Neutrophil (primary cell): ENCODE measurements around the gene RIPOR2.
A peak's percentile ranks its signal among the peaks of the same experiment; 100 is the strongest.

Source experiments
- H3K27ac ChIP-seq: fragments of 200-600 bp; sonication (generic); 2 replicates; pipeline ENCODE4 v1.5.1; 2016; ENCODE audit warnings: mild to moderate bottlenecking, moderate library complexity
- H3K27me3 ChIP-seq: fragments of 200-600 bp; sonication (generic); 2 replicates; pipeline ENCODE4 v1.6.0; 2016; ENCODE audit warnings: mild to moderate bottlenecking
- H3K36me3 ChIP-seq: fragments of 200-600 bp; sonication (generic); 2 replicates; pipeline ENCODE4 v1.5.1; 2017
- H3K4me1 ChIP-seq, 2 experiments: fragments of 200-600 bp in 1 of 2; sonication (generic) in 1 of 2; 1 replicate in 1 of 2; 2 replicates in 1 of 2; pipeline versions ENCODE4 v1.5.1 to v1.6.1; 2013 to 2016; ENCODE audit warnings: low read depth in 1 of 2, low read length in 1 of 2, mild to moderate bottlenecking in 1 of 2, moderate library complexity in 1 of 2; ENCODE audit not compliant: control insufficient read depth in 1 of 2, insufficient read depth in 1 of 2
- H3K4me3 ChIP-seq, 2 experiments: fragments of 200-600 bp in 1 of 2; sonication (generic) in 1 of 2; 1 replicate in 1 of 2; 2 replicates in 1 of 2; pipeline ENCODE4 v1.5.1; 2013 to 2016; ENCODE audit warnings: low read depth in 1 of 2, low read length in 1 of 2, mild to moderate bottlenecking in 1 of 2, moderate library complexity in 1 of 2
- H3K9me3 ChIP-seq: fragments of 200-600 bp; sonication (generic); 2 replicates; pipeline ENCODE4 v1.5.1; 2016
- CTCF ChIP-seq: fragments of 200-600 bp; sonication (generic); IDR thresholded peaks from 2 replicates; pipeline ENCODE4 v1.5.1; 2016; ENCODE audit warnings: antibody characterized with exemption

The RIPOR2 gene

GRCh38 chr6:24893342-24893850, 42.4 kb downstream of the RIPOR2 start:
- no peak overlapping the region for H3K4me3 ChIP-seq
- H3K27ac ChIP-seq, result peak overlapping the region; percentile 28
- H3K9me3 ChIP-seq, result no peaks in the 10 kb centered on the region
- H3K36me3 ChIP-seq, result peaks cover 82% of the 10 kb centered on the region
- TF ChIP-seq CTCF, result no peak
- H3K27me3 ChIP-seq, result no peaks in the 10 kb centered on the region
- H3K4me1 ChIP-seq, result peaks cover 21 to 29% of the 10 kb centered on the region in 2 experiments

- TF ChIP-seq CTCF, result no peak
- peaks cover 6 to 8% of the 10 kb centered on the region in 2 experiments for H3K4me1 ChIP-seq
- H3K27ac ChIP-seq, result no peak overlapping the region
Observed at GRCh38 chr6:24891004-24891403, 44.8 kb downstream of the RIPOR2 start.

GRCh38 chr6:24890471-24890870, 45.3 kb downstream of the RIPOR2 start:
- peaks cover 6 to 8% of the 10 kb centered on the region in 2 experiments for H3K4me1 ChIP-seq

More at GRCh38 chr6:24891004-24891403, 44.8 kb downstream of the RIPOR2 start:
- no peaks in the 10 kb centered on the region for H3K9me3 ChIP-seq
- H3K27me3 ChIP-seq, result no peaks in the 10 kb centered on the region
- no peak overlapping the region for H3K4me3 ChIP-seq
- peaks cover 72% of the 10 kb centered on the region for H3K36me3 ChIP-seq

DNA sequence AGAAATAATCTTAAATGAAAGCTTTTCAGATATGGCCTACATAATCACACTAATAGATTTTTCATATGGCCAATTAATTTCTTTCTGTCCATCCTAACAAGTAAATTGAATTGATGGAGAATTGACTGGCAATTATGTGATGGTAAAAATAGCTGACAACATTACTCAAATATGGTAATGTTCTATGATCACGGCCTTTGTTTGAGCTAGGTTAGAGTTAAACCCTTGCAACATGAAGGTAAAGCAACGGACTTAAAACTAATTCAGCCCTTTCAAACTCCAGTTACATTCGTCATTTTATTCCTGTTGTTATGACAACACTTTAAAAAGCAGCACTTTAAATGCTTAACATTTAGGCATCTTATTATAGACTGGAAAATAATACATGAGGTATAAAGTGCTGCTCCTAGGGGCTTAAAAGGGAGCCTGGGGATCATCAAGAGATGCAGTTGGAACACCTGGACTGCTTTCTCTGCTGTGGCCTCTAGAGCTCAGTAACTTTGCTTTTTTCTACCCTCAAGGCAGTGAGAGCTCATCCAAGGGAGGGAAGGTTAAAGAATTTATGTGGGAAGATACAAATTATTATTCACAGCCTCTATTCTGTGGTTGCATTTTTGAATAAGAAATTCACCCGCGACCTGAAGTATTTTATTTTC, 46.9 kb downstream of the RIPOR2 start:
- Histone ChIP-seq H3K27me3 (no peaks in the 10 kb centered on the region), H3K4me1 (peaks cover 6 to 8% of the 10 kb centered on the region in 2 experiments), H3K27ac (no peak overlapping the region), H3K9me3 (no peaks in the 10 kb centered on the region), H3K4me3 (no peak overlapping the region), H3K36me3 (peaks cover 69% of the 10 kb centered on the region)
- TF ChIP-seq CTCF, result no peak

More at GRCh38 chr6:24890471-24890870, 45.3 kb downstream of the RIPOR2 start:
- Histone ChIP-seq H3K9me3 (no peaks in the 10 kb centered on the region), H3K27me3 (no peaks in the 10 kb centered on the region), H3K4me3 (no peak overlapping the region), H3K27ac (peak overlapping the region; percentile 9), H3K36me3 (peaks cover 74% of the 10 kb centered on the region)
- no peak for TF ChIP-seq CTCF

DNA sequence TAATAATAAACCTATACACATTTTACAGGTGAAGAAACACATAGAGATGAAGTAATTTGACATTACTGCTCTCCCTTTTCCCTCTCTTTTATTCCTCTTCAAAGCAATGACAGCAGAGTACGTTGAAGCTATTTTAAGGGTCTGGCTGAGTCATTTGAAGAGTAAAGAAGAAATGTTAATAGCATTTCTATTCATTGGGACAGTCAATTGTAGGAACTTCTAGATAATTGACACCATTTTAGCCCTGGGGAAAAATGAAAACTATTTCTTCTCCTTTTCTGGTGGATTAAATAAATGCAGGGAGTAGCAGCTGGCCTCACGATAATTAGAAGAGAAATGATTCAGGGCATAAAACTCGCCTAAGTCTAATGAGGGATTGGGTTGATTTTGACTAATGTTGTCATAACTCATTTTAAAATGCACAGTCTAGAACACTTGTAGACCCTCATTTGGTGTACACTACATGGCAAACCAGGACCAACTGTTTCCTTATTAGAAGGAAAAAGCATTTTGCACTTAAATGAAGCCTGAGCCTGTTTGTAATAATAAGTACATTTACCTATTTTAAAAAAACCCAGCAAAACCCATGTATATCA, 48.1 kb downstream of the RIPOR2 start:
- TF ChIP-seq CTCF, result no peak
- Histone ChIP-seq H3K27me3 (no peaks in the 10 kb centered on the region), H3K36me3 (peaks cover 69% of the 10 kb centered on the region), H3K9me3 (no peaks in the 10 kb centered on the region), H3K4me1 (peaks cover 0 to 8% of the 10 kb centered on the region in 2 experiments), H3K4me3 (no peak overlapping the region), H3K27ac (peak overlapping the region; percentile 34)
